Natural killer cell (primary cell): ENCODE measurements around the gene TAF15. TPM values are rescaled to one million over a fixed set of nuclear protein-coding genes. Genes with fewer than 3 reads are reported as not detected.
A peak's percentile ranks its signal among the peaks of the same experiment; 100 is the strongest.

Experiments
- ATAC-seq, 3 donors: fragments of 150-1000 bp in 2 of 3; fragments of 200-7000 bp in 1 of 3; cut with Tn5 transposase; 1 replicate in 1 of 3; 2 replicates in 2 of 3; pipeline ENCODE4 v1.10.0; 2021; ENCODE audit warnings: mild to moderate bottlenecking in 2 of 3, moderate library complexity in 2 of 3
- DNase-seq, 2 donors: peaks; one replicate each; pipeline versions ENCODE4 v3.0.0 to v3.0.0-alpha.2; 2013 to 2021; ENCODE audit warnings: mixed read lengths in 1 of 2
- H3K27ac ChIP-seq: one replicate; pipeline ENCODE4 v1.5.1; 2013; ENCODE audit warnings: mild to moderate bottlenecking, low read length
- H3K27me3 ChIP-seq: one replicate; pipeline ENCODE4 v1.6.1; 2013; ENCODE audit warnings: low read length; ENCODE audit not compliant: control insufficient read depth, insufficient read depth
- H3K36me3 ChIP-seq: one replicate; pipeline ENCODE4 v1.6.1; 2013; ENCODE audit warnings: low read length; ENCODE audit not compliant: control insufficient read depth, insufficient read depth
- H3K4me1 ChIP-seq: one replicate; pipeline ENCODE4 v1.6.1; 2013; ENCODE audit warnings: low read length; ENCODE audit not compliant: control insufficient read depth, insufficient read depth
- H3K4me3 ChIP-seq: one replicate; pipeline ENCODE4 v1.5.1; 2013; ENCODE audit warnings: low read length
- H3K9me3 ChIP-seq: one replicate; pipeline ENCODE4 v1.6.1; 2013; ENCODE audit warnings: low read length; ENCODE audit not compliant: control insufficient read depth, insufficient read depth
- H3K27ac Mint-ChIP-seq, 2 donors: one replicate each; pipeline ENCODE4 v1.8.0; 2022; ENCODE audit warnings: mild to moderate bottlenecking in 2 of 2, mixed read lengths in 2 of 2, moderate library complexity in 1 of 2
- H3K27me3 Mint-ChIP-seq, 2 donors: one replicate each; pipeline ENCODE4 v1.8.0; 2022; ENCODE audit warnings: low read depth in 2 of 2, mixed read lengths in 2 of 2
- H3K36me3 Mint-ChIP-seq: one replicate; pipeline ENCODE4 v1.8.0; 2022; ENCODE audit warnings: mixed read lengths
- H3K4me1 Mint-ChIP-seq, 2 donors: one replicate each; pipeline ENCODE4 v1.8.0; 2022; ENCODE audit warnings: mixed read lengths in 2 of 2
- H3K4me3 Mint-ChIP-seq: one replicate; pipeline ENCODE4 v1.8.0; 2022; ENCODE audit warnings: mild to moderate bottlenecking, moderate library complexity, mixed read lengths
- H3K9me3 Mint-ChIP-seq, 2 donors: one replicate each; pipeline ENCODE4 v1.8.0; 2022; ENCODE audit warnings: mixed read lengths in 2 of 2
- CTCF ChIP-seq: fragments of 200-600 bp; IDR thresholded peaks from one replicate; pipeline ENCODE4 v1.8.0; 2022; ENCODE audit warnings: antibody characterized with exemption
- WGBS: methylation state at CpG from one replicate; pipeline ENCODE4 v1.1.7; 2013; ENCODE audit warnings: missing lambda C conversion rate; ENCODE audit not compliant: insufficient coverage; 5-methylcytosine and 5-hydroxymethylcytosine counted together
- intact Hi-C: fragments of 100-400 bp; cut with micrococcal nuclease; formaldehyde crosslinking; loops from one replicate; pipeline ENCODE4 v1.14.2; 2022
- total RNA-seq, 4 donors: library from RNA; stranded (reverse); fragments of 120-200 nt in 1 of 4; gene quantifications; one replicate each; pipeline versions ENCODE4 v1.2.3 to v1.2.4, GENCODE V29; 2013 to 2022

TAF15 gene
- total RNA-seq, 3 donors from 2014 or later (not counting 1 experiment from before 2014, with no cell fraction given) = 214 to 253 (median 214) TPM

- H3K4me3 ChIP-seq = no peak overlapping the region
- H3K36me3 Mint-ChIP-seq = no peaks in the 10 kb centered on the region
- ATAC-seq (no peak), DNase-seq (no peak)
- H3K4me3 Mint-ChIP-seq = no peak overlapping the region
- intact Hi-C loops = no loop called here
- 100% methylated on average over 3 of the region's 5 CpGs for WGBS
- H3K27ac Mint-ChIP-seq = peak overlapping the region in 1 of 2 donors; percentile 51
- H3K4me1 ChIP-seq = peaks cover 18% of the 10 kb centered on the region
- no peaks in the 10 kb centered on the region for H3K27me3 Mint-ChIP-seq
- H3K4me1 Mint-ChIP-seq = peaks cover 63 to 69% of the 10 kb centered on the region in 2 donors
- no peaks in the 10 kb centered on the region for H3K9me3 ChIP-seq
- peaks cover 6% of the 10 kb centered on the region for H3K36me3 ChIP-seq
- no peaks in the 10 kb centered on the region for H3K27me3 ChIP-seq
- no peak for TF ChIP-seq CTCF
- no peaks in the 10 kb centered on the region for H3K9me3 Mint-ChIP-seq
- no peak overlapping the region for H3K27ac ChIP-seq
These were observed 3.2 kb downstream of the TAF15 start for GRCh38 chr17:35812456-35812855.

GRCh38 chr17:35816723-35817122, 7.4 kb downstream of the TAF15 start:
- Histone ChIP-seq H3K4me3 (no peak overlapping the region), H3K9me3 (no peaks in the 10 kb centered on the region), H3K36me3 (peaks cover 44% of the 10 kb centered on the region), H3K27ac (no peak overlapping the region), H3K27me3 (no peaks in the 10 kb centered on the region), H3K4me1 (peaks cover 4% of the 10 kb centered on the region)
- H3K4me1 Mint-ChIP-seq = peaks cover 26 to 43% of the 10 kb centered on the region in 2 donors
- no peaks in the 10 kb centered on the region for H3K9me3 Mint-ChIP-seq
- TF ChIP-seq CTCF = no peak
- H3K36me3 Mint-ChIP-seq = peaks cover 8% of the 10 kb centered on the region
- DNase-seq (no peak), ATAC-seq (no peak)
- WGBS = 82% methylated on average over 5 of the region's 5 CpGs
- intact Hi-C loops = no loop called here
- H3K27ac Mint-ChIP-seq = peak overlapping the region; percentile 49 to 63
- no peaks in the 10 kb centered on the region for H3K27me3 Mint-ChIP-seq
- H3K4me3 Mint-ChIP-seq = no peak overlapping the region

GRCh38 chr17:35817196-35817595, 7.9 kb downstream of the TAF15 start:
- no peak overlapping the region for H3K27ac ChIP-seq
- no peak overlapping the region for H3K4me3 ChIP-seq
- WGBS = no CpG with 5 or more reads among the region's 1 CpG
- peaks cover 4% of the 10 kb centered on the region for H3K4me1 ChIP-seq
- H3K36me3 ChIP-seq = peaks cover 45% of the 10 kb centered on the region
- Mint-ChIP-seq H3K36me3 (peaks cover 8% of the 10 kb centered on the region), H3K4me3 (peak overlapping the region; percentile 17), H3K27me3 (no peaks in the 10 kb centered on the region), H3K9me3 (no peaks in the 10 kb centered on the region), H3K27ac (peak overlapping the region; percentile 49 to 63), H3K4me1 (peaks cover 23 to 40% of the 10 kb centered on the region in 2 donors)
- TF ChIP-seq CTCF = no peak
- H3K9me3 ChIP-seq = no peaks in the 10 kb centered on the region
- ATAC-seq = no peak
- intact Hi-C loops = no loop called here
- no peak for DNase-seq
- H3K27me3 ChIP-seq = no peaks in the 10 kb centered on the region

DNA sequence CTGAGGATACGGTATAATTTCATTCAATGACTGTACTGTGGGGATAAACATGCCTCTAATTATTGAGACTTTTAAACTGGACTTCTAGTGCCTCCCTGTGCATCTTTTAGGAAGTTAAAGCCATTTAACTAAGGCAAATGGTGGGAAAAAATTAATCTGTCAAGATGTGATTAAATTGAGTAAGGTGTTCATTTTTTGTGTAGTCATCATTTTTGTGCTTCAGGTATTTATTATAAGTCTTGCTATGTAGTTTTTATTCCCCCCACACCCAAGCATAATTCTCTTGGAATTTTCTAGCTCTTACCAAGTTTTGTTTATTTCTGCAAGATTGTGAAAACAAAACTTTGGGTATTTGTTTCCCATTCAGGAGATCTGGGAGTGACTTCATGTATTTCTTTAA, 10.2 kb downstream of the TAF15 start:
- Histone ChIP-seq H3K36me3 (peaks cover 64% of the 10 kb centered on the region), H3K27ac (no peak overlapping the region), H3K27me3 (no peaks in the 10 kb centered on the region), H3K9me3 (no peaks in the 10 kb centered on the region), H3K4me3 (no peak overlapping the region), H3K4me1 (peaks cover 4% of the 10 kb centered on the region)
- H3K9me3 Mint-ChIP-seq = no peaks in the 10 kb centered on the region
- no peak for DNase-seq
- 96% methylated on average over 1 of the region's 1 CpG for WGBS
- no peaks in the 10 kb centered on the region for H3K27me3 Mint-ChIP-seq
- H3K4me1 Mint-ChIP-seq = peaks cover 16 to 35% of the 10 kb centered on the region in 2 donors
- no peak for TF ChIP-seq CTCF
- ATAC-seq = no peak
- intact Hi-C loops = no loop called here
- no peak overlapping the region for H3K4me3 Mint-ChIP-seq
- peaks cover 16% of the 10 kb centered on the region for H3K36me3 Mint-ChIP-seq
- peak overlapping the region in 1 of 2 donors; percentile 49 for H3K27ac Mint-ChIP-seq
